ENCODE data around the gene MALAT1.

Gene MALAT1

DNA sequence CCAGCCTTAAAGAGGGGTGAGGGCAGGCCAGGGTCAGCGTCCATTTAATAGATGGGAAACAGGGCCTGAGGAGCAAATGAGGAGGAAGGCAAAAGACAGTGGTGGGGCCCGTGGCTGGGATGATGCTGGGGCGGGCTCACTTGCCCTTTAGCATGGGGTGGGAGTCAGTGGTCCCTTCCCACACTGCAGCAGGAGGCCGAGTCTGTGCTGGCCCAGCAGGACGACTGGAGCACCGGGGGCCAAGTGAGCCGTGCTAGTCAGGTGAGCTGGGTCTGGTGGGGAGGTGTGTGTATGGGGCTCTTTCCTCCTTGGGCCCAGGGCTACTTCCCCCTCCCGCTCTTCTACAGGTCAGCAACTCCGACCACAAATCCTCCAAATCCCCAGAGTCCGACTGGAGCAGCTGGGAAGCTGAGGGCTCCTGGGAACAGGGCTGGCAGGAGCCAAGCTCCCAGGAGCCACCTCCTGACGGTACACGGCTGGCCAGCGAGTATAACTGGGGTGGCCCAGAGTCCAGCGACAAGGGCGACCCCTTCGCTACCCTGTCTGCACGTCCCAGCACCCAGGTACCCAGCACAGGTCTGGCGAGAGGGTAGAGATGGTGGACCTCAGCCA is 38.9 kb downstream of the MALAT1 start:
- H3K27me3 Mint-ChIP-seq (ENCODE audit: low read depth, poor library complexity), result peaks cover 51% of the 10 kb centered on the region
- peaks cover 18% of the 10 kb centered on the region for H3K4me1 Mint-ChIP-seq
- no peak for DNase-seq
- H3K36me3 Mint-ChIP-seq (ENCODE audit: low read depth), result peaks cover 31% of the 10 kb centered on the region
- peak overlapping the region; percentile 47 for H3K4me3 Mint-ChIP-seq
- H3K9me3 Mint-ChIP-seq, result no peaks in the 10 kb centered on the region
- TF ChIP-seq CTCF (IDR thresholded peaks at IDR 0.05), result no peak
- H3K27ac Mint-ChIP-seq, result no peak overlapping the region

GRCh38 chr11:65538232-65538914 is 39.5 kb downstream of the MALAT1 start:
- H3K4me3 Mint-ChIP-seq, result no peak overlapping the region
- DNase-seq, result no peak
- no peak for TF ChIP-seq CTCF (IDR thresholded peaks at IDR 0.05)
- no peaks in the 10 kb centered on the region for H3K9me3 Mint-ChIP-seq
- H3K27ac Mint-ChIP-seq, result no peak overlapping the region
- H3K27me3 Mint-ChIP-seq (ENCODE audit: low read depth, poor library complexity), result peaks cover 51% of the 10 kb centered on the region
- peaks cover 20% of the 10 kb centered on the region for H3K4me1 Mint-ChIP-seq
- H3K36me3 Mint-ChIP-seq (ENCODE audit: low read depth), result peaks cover 33% of the 10 kb centered on the region

GRCh38 chr11:65538915-65539743 is 40.3 kb downstream of the MALAT1 start:
- peak overlapping the region; percentile 72 for H3K4me3 Mint-ChIP-seq

DNA sequence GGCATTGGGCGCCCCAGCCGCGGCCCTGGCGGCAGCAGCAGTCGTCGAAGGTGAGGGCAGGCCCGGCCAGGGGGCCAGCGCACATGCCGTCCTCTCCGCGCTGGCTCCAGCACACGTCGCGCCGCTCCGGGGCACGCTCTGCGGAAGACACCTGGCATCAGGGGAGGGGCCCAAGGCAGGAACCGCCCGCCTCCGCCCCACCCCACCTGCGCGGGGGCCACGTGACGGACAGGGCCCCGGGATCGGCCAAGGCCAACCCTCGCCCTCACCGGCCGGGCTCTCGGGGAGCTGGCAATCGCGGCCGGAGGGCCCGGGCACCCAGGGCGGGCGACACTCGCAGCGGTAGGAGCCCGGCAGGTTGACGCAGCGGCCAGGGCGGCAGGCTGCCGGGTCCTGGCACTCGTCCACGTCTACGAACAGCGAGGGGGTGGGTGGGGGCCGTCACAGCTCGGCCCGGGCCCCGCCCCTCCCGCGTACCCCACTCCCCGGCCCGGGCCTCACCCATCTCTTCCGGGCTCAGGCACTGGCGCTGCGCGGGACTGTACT is 41.0 kb downstream of the MALAT1 start:
- H3K4me1 Mint-ChIP-seq, result peaks cover 32% of the 10 kb centered on the region
- H3K4me3 Mint-ChIP-seq, result peak overlapping the region; percentile 70
- DNase-seq, result no peak
- no peak for TF ChIP-seq CTCF (IDR thresholded peaks at IDR 0.05)
- peaks cover 60% of the 10 kb centered on the region for H3K27me3 Mint-ChIP-seq (ENCODE audit: low read depth, poor library complexity)
- H3K9me3 Mint-ChIP-seq, result no peaks in the 10 kb centered on the region
- peaks cover 26% of the 10 kb centered on the region for H3K36me3 Mint-ChIP-seq (ENCODE audit: low read depth)
- H3K27ac Mint-ChIP-seq, result no peak overlapping the region

More at GRCh38 chr11:65538915-65539743, 40.3 kb downstream of the MALAT1 start:
- H3K27ac Mint-ChIP-seq, result no peak overlapping the region
- H3K27me3 Mint-ChIP-seq (ENCODE audit: low read depth, poor library complexity), result peaks cover 53% of the 10 kb centered on the region
- H3K36me3 Mint-ChIP-seq (ENCODE audit: low read depth), result peaks cover 33% of the 10 kb centered on the region
- H3K9me3 Mint-ChIP-seq, result no peaks in the 10 kb centered on the region
- peak; percentile 63 for DNase-seq
- peaks cover 25% of the 10 kb centered on the region for H3K4me1 Mint-ChIP-seq
- TF ChIP-seq CTCF (IDR thresholded peaks at IDR 0.05), result no peak

GRCh38 chr11:65540290-65541092 is 41.6 kb downstream of the MALAT1 start:
- DNase-seq, result peak; percentile 90
- peak; percentile 58 for TF ChIP-seq CTCF (IDR thresholded peaks at IDR 0.05)
- H3K36me3 Mint-ChIP-seq (ENCODE audit: low read depth), result peaks cover 24% of the 10 kb centered on the region
- no peaks in the 10 kb centered on the region for H3K9me3 Mint-ChIP-seq
- peaks cover 38% of the 10 kb centered on the region for H3K4me1 Mint-ChIP-seq
- no peak overlapping the region for H3K27ac Mint-ChIP-seq
- H3K4me3 Mint-ChIP-seq, result peak overlapping the region; percentile 70
- peaks cover 66% of the 10 kb centered on the region for H3K27me3 Mint-ChIP-seq (ENCODE audit: low read depth, poor library complexity)

Measured in nephron progenitor cell (in vitro differentiated cells).